ENCODE data around the gene PRSS56.

The PRSS56 gene

GRCh38 chr2:232502911-232503808 is 17.0 kb upstream of the PRSS56 start:
- no peak for DNase-seq (ENCODE audit: low spot score in 2 of 2)
- Histone ChIP-seq H3K9me3 (no peaks in the 10 kb centered on the region), H3K27me3 (ENCODE audit: low read depth) (peaks cover 4% of the 10 kb centered on the region; the same call in 1 of the 2 replicates), H3K4me3 (no peak overlapping the region), H3K36me3 (replicated peaks) (no peaks in the 10 kb centered on the region), H3K4me1 (peaks cover 14% of the 10 kb centered on the region)
- in situ Hi-C loops (cut with MboI; ENCODE audit: low sequenced_read_pairs) = no loop called here

GRCh38 chr2:232503809-232504323 is 16.3 kb upstream of the PRSS56 start:
- no peak for DNase-seq (ENCODE audit: low spot score in 2 of 2)
- in situ Hi-C loops (cut with MboI; ENCODE audit: low sequenced_read_pairs) = no loop called here
- Histone ChIP-seq H3K4me3 (no peak overlapping the region), H3K4me1 (peaks cover 14% of the 10 kb centered on the region), H3K36me3 (replicated peaks) (no peaks in the 10 kb centered on the region), H3K9me3 (no peaks in the 10 kb centered on the region), H3K27me3 (ENCODE audit: low read depth) (peaks cover 4% of the 10 kb centered on the region; the same call in 1 of the 2 replicates)

GRCh38 chr2:232504438-232504837 is 15.8 kb upstream of the PRSS56 start:
- in situ Hi-C loops (cut with MboI; ENCODE audit: low sequenced_read_pairs) = no loop called here
- Histone ChIP-seq H3K9me3 (no peaks in the 10 kb centered on the region), H3K4me3 (no peak overlapping the region), H3K27me3 (ENCODE audit: low read depth) (peaks cover 4% of the 10 kb centered on the region; the same call in 1 of the 2 replicates), H3K4me1 (peaks cover 14% of the 10 kb centered on the region), H3K36me3 (replicated peaks) (no peaks in the 10 kb centered on the region)
- DNase-seq (ENCODE audit: low spot score in 2 of 2) = no peak

GRCh38 chr2:232505856-232506255 is 14.3 kb upstream of the PRSS56 start:
- Histone ChIP-seq H3K27me3 (ENCODE audit: low read depth) (peaks cover 4% of the 10 kb centered on the region; the same call in 1 of the 2 replicates), H3K4me1 (peaks cover 14% of the 10 kb centered on the region), H3K4me3 (no peak overlapping the region), H3K36me3 (replicated peaks) (no peaks in the 10 kb centered on the region), H3K9me3 (no peaks in the 10 kb centered on the region)
- in situ Hi-C loops (cut with MboI; ENCODE audit: low sequenced_read_pairs) = no loop called here
- DNase-seq (ENCODE audit: low spot score in 2 of 2) = no peak

GRCh38 chr2:232506709-232507108 is 13.5 kb upstream of the PRSS56 start:
- Histone ChIP-seq H3K4me3 (no peak overlapping the region), H3K36me3 (replicated peaks) (no peaks in the 10 kb centered on the region), H3K9me3 (no peaks in the 10 kb centered on the region), H3K4me1 (peaks cover 8% of the 10 kb centered on the region), H3K27me3 (ENCODE audit: low read depth) (peaks cover 4% of the 10 kb centered on the region; the same call in 1 of the 2 replicates)
- no peak for DNase-seq (ENCODE audit: low spot score in 2 of 2)
- in situ Hi-C loops (cut with MboI; ENCODE audit: low sequenced_read_pairs) = no loop called here

GRCh38 chr2:232508251-232508650 is 11.9 kb upstream of the PRSS56 start:
- H3K27me3 ChIP-seq (ENCODE audit: low read depth) = peaks cover 4% of the 10 kb centered on the region; the same call in 1 of the 2 replicates
- in situ Hi-C loops (cut with MboI; ENCODE audit: low sequenced_read_pairs) = no loop called here

GRCh38 chr2:232511336-232511890 is 8.8 kb upstream of the PRSS56 start:
- H3K4me1 ChIP-seq = no peaks in the 10 kb centered on the region
- H3K27me3 ChIP-seq (ENCODE audit: low read depth) = no peaks in the 10 kb centered on the region
- no peaks in the 10 kb centered on the region for H3K36me3 ChIP-seq (replicated peaks)
- no peak overlapping the region for H3K4me3 ChIP-seq
- H3K9me3 ChIP-seq = no peaks in the 10 kb centered on the region
- DNase-seq (ENCODE audit: low spot score in 2 of 2) = no peak
- in situ Hi-C loops (cut with MboI; ENCODE audit: low sequenced_read_pairs) = loop anchor here (10.0 kb wide), 1 partner anchor 57 kb away; the partner anchor contains the start of gene ALPI

More at GRCh38 chr2:232508251-232508650, 11.9 kb upstream of the PRSS56 start:
- H3K9me3 ChIP-seq = no peaks in the 10 kb centered on the region
- H3K4me1 ChIP-seq = no peaks in the 10 kb centered on the region
- DNase-seq (ENCODE audit: low spot score in 2 of 2) = no peak
- no peak overlapping the region for H3K4me3 ChIP-seq
- H3K36me3 ChIP-seq (replicated peaks) = no peaks in the 10 kb centered on the region

- no peaks in the 10 kb centered on the region for H3K36me3 ChIP-seq (replicated peaks)
- no peak overlapping the region for H3K4me3 ChIP-seq
- H3K27me3 ChIP-seq (ENCODE audit: low read depth) = no peaks in the 10 kb centered on the region
- no peaks in the 10 kb centered on the region for H3K4me1 ChIP-seq
- in situ Hi-C loops (cut with MboI; ENCODE audit: low sequenced_read_pairs) = loop anchor here (10.0 kb wide), 1 partner anchor 58 kb away; the partner anchor contains the start of gene ALPI
- no peak for DNase-seq (ENCODE audit: low spot score in 2 of 2)
- no peaks in the 10 kb centered on the region for H3K9me3 ChIP-seq
These were observed 7.6 kb upstream of the PRSS56 start for GRCh38 chr2:232512602-232513001.

- H3K4me1 ChIP-seq = no peaks in the 10 kb centered on the region
- H3K27me3 ChIP-seq (ENCODE audit: low read depth) = no peaks in the 10 kb centered on the region
- H3K9me3 ChIP-seq = no peaks in the 10 kb centered on the region
- DNase-seq (ENCODE audit: low spot score in 2 of 2) = no peak
- in situ Hi-C loops (cut with MboI; ENCODE audit: low sequenced_read_pairs) = loop anchor here (10.0 kb wide), 1 partner anchor 59 kb away; the partner anchor contains the start of gene ALPI
- H3K4me3 ChIP-seq = no peak overlapping the region
- no peaks in the 10 kb centered on the region for H3K36me3 ChIP-seq (replicated peaks)
These were observed 6.8 kb upstream of the PRSS56 start for GRCh38 chr2:232513353-232513752.

- H3K27me3 ChIP-seq (ENCODE audit: low read depth) = no peaks in the 10 kb centered on the region
- no peaks in the 10 kb centered on the region for H3K36me3 ChIP-seq (replicated peaks)
- no peaks in the 10 kb centered on the region for H3K9me3 ChIP-seq
- H3K4me3 ChIP-seq = no peak overlapping the region
- H3K4me1 ChIP-seq = no peaks in the 10 kb centered on the region
- DNase-seq (ENCODE audit: low spot score in 2 of 2) = no peak
- in situ Hi-C loops (cut with MboI; ENCODE audit: low sequenced_read_pairs) = loop anchor here (10.0 kb wide), 1 partner anchor 61 kb away; the partner anchor contains the start of gene ALPI
These were observed 4.5 kb upstream of the PRSS56 start for GRCh38 chr2:232515639-232516038.

GRCh38 chr2:232516551-232516950 is 3.6 kb upstream of the PRSS56 start:
- in situ Hi-C loops (cut with MboI; ENCODE audit: low sequenced_read_pairs) = loop anchor here (10.0 kb wide), 1 partner anchor 62 kb away; the partner anchor contains the start of gene ALPI
- Histone ChIP-seq H3K27me3 (ENCODE audit: low read depth) (no peaks in the 10 kb centered on the region), H3K9me3 (no peaks in the 10 kb centered on the region), H3K36me3 (replicated peaks) (no peaks in the 10 kb centered on the region), H3K4me3 (no peak overlapping the region), H3K4me1 (no peaks in the 10 kb centered on the region)
- DNase-seq (ENCODE audit: low spot score in 2 of 2) = no peak

GRCh38 chr2:232518844-232519243 is 1.3 kb upstream of the PRSS56 start:
- in situ Hi-C loops (cut with MboI; ENCODE audit: low sequenced_read_pairs) = loop anchor here (10.0 kb wide), 1 partner anchor 64 kb away; the partner anchor contains the start of gene ALPI
- Histone ChIP-seq H3K4me1 (no peaks in the 10 kb centered on the region), H3K9me3 (no peaks in the 10 kb centered on the region), H3K36me3 (replicated peaks) (no peaks in the 10 kb centered on the region), H3K4me3 (no peak overlapping the region), H3K27me3 (ENCODE audit: low read depth) (peaks cover 10% of the 10 kb centered on the region)
- no peak for DNase-seq (ENCODE audit: low spot score in 2 of 2)

- Histone ChIP-seq H3K4me3 (no peak overlapping the region), H3K27me3 (ENCODE audit: low read depth) (peaks cover 10% of the 10 kb centered on the region), H3K36me3 (replicated peaks) (no peaks in the 10 kb centered on the region), H3K4me1 (no peaks in the 10 kb centered on the region), H3K9me3 (no peaks in the 10 kb centered on the region)
- DNase-seq (ENCODE audit: low spot score in 2 of 2) = no peak
- in situ Hi-C loops (cut with MboI; ENCODE audit: low sequenced_read_pairs) = no loop called here
These were observed 301 bp downstream of the PRSS56 start for GRCh38 chr2:232520489-232520888.

GRCh38 chr2:232521098-232521497 is 910 bp downstream of the PRSS56 start:
- in situ Hi-C loops (cut with MboI; ENCODE audit: low sequenced_read_pairs) = no loop called here
- Histone ChIP-seq H3K4me1 (no peaks in the 10 kb centered on the region), H3K4me3 (no peak overlapping the region), H3K9me3 (no peaks in the 10 kb centered on the region), H3K36me3 (replicated peaks) (no peaks in the 10 kb centered on the region), H3K27me3 (ENCODE audit: low read depth) (peaks cover 10% of the 10 kb centered on the region)
- no peak for DNase-seq (ENCODE audit: low spot score in 2 of 2)
